NCI-H82 treated with DMSO at 0.1 percent for 48 hours (cell line): Measurements from ENCODE around the gene ICE2.

Experiments used
- DNase-seq: peaks from one replicate; lab custom pipeline; 2025; ENCODE audit not compliant: unreplicated experiment; lab: John Stamatoyannopoulos, UW

The ICE2 gene

DNA sequence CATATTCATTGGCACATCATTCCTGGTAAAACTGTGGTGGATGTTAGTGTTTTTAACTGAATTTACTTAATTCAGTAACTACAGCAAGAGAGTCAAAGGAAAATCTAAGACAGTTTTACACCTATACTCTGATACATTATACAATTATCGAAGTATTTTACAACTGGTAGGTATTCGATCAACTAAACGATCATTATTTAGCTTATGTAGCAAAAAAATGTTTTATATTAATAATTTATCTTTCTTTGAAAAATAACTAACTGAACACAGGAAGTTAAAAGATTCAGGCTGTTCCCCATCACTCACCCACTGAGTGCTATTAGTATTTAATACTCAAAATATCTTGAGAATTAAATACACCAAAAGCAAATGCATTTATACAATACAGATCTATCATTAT, 21.0 kb downstream of the ICE2 start:
- no peak for DNase-seq

DNA sequence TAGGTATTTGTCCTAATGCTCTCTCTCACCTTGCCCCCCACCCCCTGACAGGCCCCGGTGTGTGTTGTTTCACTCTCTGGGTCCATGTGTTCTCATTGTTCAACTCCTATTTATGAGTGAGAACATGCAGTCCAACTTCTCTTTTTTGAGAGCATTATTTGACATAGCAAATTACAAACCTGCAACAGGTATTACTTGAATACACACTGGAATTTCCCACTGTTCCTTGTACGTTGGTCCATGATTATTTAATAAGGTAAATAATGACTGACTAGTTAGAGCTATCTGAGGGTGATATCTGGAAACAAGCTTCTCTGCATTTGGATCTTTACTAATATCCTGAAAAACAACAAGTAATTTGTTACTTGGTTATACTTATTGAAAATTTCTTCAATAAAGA, 24.1 kb downstream of the ICE2 start:
- DNase-seq = no peak

DNA sequence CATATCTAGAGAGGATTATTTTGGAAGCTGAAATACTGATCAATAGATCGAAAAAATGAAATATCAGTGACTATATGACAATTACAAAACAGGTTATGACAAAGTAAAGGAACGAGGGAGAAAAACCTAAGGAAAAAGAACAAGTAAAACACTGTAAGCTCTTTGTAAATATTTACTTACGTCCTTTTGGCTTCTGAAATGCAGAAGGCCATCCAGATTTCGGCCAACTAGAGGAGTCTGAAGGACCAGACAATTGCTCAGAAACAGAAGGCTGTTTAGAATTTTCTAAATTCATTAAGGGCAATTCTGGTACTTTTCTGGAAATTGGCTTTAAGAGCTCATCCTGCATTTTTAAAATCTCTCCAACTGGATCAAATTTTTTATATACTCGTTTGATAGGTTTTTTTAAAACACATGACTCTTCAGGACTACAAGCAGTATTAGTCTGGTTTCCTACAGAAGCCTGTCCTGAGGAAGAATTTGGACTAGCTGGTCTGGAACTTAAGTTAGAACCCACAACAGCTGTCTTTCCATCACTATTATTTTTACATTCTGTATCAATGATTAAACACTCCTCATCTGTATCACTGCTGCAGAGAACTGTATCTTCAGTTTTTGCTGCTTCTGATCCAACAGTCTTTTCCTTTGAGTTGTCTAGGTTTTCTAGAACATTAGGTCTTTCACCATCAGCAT, 30.1 kb downstream of the ICE2 start:
- DNase-seq = no peak

DNA sequence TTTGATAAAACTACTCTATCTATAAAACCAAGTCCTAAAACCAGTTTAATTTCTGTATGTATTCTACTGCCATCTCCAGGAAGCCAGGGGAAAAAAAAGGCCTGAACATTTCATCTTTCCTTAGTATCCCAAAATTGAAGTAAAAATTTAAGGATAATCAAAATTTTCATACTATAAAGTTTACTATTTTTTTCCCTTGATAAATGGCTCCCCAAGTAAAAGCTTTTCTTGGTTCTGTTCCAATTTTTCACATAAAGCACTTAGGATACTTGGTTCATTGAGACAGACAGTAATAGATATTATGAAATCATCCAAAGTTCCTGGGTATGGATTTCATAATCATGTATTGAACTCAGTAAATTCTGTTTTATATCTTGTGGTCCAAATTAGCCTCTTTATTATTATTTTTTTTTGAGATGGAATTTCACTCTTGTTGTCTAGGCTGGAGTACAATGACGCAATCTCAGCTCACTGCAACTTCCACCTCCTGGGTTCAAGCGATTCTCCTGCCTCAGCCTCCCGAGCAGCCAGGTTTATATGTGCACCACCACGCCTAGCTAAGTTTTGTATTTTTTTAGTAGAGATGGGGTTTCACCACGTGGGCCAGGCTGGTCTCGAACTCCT, 34.5 kb downstream of the ICE2 start:
- no peak for DNase-seq

DNA sequence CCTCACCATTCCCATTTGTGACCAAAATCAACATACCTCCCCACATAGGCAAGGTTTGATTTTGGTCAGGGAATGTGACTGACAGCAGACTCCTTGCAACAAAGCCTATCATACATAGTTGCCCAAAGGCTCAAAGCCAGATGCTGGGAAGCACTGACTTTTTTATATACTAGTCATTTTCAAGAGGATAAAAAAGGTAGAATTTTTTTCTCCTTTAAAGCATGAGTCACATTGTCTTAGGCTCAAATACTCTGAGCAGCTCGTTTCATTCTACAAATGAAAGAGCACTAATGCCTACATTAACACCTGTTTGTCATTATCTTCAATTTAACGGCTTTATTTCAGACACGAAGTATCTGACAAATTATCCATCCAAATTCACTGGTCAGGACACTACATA, 36.2 kb downstream of the ICE2 start:
- no peak for DNase-seq

DNA sequence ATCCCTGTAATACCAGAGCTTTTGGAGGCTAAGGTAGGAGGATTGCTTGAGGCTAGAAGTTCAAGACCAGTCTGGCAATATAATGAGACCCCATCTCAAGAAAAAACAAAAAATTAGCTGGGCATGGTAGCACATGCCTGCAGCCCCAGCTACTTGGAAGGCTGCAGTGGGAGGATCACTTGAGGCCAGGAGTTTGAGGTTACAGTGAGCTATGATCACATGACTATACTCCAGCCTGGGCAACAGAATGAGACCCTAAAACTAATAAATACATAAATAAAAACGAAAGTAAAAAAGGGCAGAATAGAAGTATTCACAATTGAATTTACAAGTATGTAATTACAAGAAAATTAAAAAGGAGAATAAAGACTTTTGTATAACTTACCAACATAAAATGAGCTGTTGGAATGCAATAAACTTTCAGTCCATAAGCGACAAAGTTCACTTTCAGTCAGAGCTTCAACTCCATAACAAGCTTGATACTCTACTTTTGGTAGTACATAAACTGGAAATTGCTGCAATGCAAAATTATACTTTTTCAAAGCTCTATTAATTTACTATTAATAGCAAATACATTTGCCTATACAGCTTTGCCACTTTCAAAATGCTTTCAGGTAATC, 36.8 kb downstream of the ICE2 start:
- DNase-seq = no peak

DNA sequence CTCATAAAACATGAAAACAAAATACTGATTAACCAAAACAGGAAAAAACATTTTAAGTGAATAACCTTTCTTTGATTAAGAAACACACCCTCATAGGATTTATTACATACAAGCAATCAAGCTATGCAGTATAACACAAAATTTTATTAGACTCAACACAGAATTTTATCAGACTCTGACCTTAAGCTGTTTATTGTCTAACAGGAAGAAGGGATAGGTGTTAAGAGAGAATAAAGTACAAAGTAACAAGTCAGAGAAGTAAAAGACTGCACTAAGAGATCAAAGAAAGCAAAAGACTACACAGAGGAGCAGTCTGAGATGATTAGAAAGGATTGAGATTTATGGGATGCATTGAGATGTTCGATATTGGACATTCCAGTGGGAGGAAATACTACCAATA, 37.6 kb downstream of the ICE2 start:
- no peak for DNase-seq

DNA sequence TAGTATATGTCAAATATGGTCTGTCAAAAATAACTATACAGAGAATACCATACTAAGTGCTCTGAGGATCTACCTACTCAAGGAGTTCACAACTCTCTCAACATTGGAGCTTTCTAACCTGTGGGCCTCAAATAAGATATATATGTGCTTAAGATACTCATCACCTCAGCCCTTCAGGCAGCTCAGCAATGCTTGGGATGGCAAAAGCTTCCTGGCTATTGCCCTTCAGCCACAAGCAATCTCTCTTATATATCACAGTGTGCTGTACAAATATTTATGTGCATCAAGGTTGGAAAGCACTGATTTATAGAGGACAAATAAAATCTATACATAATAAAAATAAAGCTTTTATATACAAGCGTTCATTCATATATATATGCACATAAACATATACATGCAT, 40.3 kb downstream of the ICE2 start:
- no peak for DNase-seq

DNA sequence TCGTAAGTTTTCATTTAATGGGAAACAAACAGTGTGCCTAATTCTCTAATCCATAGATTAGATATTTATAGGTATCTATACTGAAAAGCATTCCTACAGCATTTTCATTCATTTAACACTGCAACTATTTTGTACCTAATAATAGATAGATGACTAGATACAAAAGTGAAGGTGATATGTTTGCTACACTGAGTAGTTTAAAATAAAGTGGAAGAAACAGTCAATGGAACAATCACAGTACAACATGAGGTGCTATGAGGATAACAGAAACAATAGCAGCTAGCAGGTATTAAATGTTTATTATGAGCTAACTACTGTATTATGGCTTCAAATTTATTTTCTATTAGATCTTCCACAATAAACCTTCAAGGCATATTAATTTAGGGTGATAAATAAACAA, 50.0 kb downstream of the ICE2 start:
- no peak for DNase-seq

DNA sequence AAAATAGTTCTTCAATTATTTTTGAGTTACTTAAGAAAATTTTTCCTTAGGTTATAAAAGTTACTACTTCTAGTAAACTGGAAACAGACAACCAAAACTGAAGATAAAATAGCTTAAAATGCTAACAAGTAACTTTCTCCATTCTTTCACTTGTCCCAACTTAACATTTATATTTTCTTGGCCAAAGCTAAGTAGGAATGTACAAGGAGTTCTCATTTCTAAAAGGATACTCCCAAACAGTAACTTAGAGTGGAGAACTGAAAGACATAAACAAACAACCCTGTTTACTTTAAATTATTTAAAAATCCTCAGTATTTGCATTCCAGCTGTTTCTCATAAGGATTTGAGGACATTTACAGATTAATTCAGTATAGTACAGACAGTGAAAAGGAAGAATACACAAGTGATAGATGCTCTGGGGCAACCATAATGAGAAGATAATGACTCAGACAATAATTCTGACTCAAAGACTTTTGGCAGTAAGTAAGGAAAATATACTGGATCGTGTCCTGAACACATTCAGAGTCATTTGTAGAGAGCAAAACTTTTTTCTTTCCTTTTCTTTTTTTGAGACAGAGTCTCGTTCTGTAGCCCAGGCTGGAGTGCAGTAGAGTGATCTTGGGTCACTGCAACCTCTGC, 52.0 kb downstream of the ICE2 start:
- no peak for DNase-seq

DNA sequence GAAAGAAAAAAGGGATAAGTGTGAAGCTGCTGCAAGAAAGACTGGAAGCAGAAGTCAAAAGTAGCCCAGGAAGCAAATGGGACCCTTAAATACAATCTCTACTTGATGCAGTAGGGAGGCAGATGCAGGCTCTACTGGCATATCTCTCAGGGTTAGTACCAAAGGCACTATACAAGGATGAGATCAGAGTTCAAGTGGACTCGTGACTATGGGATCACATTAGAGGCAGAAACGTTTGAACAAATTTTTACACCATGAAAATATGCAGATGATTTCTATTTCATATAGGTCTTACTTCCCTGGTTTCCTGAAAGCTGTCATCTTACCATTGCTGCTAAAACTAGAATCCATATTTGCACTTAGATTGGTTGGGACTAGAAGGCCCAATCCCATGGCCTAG, 53.5 kb downstream of the ICE2 start:
- no peak for DNase-seq

DNA sequence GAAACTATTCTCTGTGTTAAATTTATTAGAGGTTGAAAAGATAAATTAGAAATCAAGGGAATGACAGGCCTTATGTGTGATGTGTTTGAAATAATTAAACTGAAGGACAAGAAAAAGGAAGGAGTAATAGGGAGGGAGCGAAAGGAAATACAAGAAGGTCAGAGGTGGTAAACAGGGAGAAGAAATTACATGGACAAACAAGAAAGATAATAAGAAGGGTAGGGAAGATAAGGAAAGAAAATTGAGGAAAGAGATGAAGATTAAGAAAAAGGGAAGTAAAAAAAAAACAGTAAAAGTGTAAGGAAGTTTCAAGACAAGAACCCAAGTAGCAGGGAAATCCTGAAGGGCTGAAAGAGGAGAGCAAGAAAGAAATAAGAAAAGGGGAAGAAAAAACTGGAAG, 54.9 kb downstream of the ICE2 start:
- DNase-seq = no peak

DNA sequence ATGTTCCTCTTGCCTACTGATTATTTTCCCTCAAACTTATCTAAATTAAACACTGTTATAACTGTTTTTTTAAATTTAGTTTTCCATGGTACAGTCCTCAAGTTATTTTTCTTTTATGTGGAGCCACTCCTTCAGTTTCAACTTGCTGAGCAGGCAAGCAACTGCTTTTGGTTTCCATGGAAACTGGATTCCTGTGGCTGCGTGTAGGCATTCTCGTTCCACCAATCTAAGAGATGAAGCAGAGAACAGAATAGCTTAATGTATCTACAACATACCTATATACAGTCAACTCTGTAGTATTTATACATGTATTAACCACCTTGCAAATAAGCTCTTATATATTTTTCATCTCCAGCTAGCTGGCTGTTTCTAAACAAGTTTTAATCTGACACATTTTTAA, 55.4 kb downstream of the ICE2 start:
- no peak for DNase-seq

DNA sequence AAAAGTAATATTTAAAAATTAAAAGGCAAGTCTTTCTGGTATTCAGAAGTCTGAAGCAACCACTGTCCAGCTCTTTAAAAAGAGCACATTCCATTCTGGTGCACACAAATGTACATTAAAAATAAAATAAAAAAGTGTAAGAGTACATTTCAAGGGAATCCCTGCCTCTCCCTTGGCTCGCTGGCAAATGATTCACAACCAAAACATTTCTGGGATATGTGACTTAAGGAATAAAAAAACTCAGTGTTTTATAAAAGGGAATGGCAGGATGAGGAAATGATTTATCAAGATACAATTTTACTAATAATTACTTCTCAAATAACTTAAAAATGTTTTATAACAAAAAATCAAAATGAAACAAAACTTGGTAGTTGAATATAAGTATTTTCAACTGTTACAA, 57.4 kb downstream of the ICE2 start:
- no peak for DNase-seq

DNA sequence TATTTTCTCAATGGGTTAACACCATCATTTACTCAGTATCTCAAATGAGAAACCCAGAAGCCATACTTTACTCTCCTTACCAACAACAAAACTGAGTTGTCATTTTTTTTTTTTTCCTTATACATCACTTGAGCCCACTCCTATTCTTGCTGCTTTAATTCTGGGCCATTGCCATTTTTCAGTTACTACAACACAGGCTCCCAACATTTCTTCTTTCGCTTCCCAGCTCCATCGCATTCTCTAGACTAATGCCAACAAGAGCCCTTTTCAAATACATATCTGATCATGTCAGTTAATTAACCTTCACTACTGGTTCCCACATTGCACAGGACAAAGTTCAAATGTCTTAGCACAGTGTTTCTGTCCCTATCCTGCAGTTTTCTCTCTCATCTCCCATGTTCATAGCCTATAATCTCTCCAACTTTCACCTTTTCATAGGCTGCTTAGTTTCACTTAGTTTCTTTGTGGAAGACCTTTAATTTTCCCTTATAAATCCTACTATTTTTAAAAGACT, 58.7 kb downstream of the ICE2 start:
- no peak for DNase-seq

DNA sequence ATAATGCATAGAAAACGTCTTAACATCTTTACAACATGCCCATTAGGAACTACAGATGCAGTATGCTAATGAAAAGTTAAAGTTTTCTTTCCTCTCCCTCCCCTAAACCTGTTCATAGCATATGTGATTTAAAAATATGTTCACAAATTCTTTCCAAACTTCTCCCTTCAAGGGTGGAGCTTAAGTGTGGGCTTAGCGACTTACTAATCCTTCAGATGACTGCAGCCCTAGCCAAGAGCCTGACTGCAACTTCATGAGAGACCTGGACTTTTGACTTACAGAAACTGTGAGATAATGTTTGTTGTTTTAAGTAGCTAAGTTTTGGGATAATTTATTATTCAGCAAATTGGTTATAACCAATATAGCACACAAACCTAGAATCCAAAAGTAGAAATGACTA, 59.2 kb downstream of the ICE2 start:
- DNase-seq = no peak

DNA sequence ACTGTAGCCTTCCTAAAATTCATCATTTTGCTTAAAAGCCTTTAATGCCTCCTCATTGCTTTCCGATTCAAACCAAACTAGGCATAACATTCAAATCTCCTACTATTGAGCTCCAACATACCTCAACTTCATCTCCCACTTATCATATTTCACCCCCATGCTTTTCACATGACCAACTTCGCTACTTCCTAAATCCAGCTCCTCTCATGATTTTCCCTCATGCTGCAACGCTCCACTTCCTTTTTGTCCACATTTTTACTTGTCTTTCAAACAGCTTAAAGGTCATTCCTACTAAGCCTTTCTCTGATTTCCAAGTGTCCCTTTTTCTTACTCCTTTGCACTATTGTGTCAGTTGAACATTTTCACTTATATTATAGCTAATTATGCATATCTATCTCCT, 60.8 kb downstream of the ICE2 start:
- no peak for DNase-seq

DNA sequence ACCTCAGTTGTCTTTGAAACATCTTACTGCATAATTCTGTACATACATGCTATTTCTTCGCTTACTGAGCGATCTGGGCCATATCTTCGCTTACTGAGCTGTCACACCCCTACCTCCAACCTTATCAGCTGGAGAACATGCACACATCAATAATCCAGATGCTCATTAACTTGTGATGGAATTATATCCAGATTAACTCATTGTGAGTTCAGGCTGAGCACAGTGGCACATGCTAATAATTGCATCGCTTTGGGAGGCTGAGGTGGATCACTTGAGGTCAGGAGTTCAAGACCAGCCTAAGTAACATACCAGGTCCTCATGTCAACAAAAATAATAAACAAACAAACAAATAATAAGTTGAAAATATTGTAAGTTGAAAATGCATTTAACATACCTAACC, 61.8 kb downstream of the ICE2 start:
- no peak for DNase-seq

DNA sequence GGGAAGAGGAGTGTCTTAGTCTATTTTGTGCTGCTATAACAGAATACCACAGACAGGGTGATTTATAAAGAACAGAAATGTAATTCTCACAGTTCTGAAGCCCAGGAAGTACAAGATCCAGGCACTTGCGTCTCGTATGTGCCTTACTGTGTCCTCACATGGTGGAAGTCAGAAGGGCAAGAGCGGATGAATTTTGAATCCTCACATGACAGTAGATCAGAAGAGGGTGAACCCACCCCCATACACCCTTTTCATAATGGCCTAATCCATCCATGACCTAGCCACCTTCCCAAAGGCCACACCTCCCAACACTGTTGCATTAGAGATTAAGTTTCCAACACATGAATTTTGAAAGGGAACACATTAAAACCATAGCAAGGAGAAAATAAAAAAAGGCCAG, 62.5 kb downstream of the ICE2 start:
- DNase-seq = no peak

DNA sequence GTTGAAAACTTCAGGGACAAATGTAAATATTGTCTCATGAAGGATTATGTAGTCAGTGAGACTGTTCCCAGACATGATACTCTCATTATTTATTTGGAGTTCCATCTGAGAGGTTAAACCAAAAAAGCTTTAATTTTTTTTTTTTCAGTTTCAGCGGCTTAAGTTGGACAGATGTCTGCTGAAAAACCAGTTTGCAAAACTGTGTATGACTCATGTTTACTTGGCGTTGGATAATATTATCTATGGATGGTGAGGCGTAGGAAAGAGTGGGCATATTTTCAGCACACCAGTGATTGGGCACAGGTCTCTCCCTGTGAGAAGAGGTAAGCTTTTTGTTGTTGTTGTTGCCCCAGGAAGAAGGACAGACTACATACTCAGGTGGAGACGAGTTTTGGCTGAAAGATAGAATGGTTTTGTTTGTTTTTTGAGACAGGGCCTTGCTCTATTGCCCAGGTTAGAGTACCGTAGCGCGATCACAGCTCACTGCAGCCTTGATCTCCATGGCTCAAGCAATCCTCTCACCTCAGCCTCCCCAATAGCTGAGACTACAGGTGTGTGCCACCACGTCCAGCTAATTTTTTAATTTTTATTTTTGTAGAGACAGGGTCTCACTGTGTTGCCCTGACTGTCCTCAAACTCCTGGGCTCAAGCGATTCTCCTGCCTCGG, 64.8 kb downstream of the ICE2 start:
- DNase-seq = no peak

DNA sequence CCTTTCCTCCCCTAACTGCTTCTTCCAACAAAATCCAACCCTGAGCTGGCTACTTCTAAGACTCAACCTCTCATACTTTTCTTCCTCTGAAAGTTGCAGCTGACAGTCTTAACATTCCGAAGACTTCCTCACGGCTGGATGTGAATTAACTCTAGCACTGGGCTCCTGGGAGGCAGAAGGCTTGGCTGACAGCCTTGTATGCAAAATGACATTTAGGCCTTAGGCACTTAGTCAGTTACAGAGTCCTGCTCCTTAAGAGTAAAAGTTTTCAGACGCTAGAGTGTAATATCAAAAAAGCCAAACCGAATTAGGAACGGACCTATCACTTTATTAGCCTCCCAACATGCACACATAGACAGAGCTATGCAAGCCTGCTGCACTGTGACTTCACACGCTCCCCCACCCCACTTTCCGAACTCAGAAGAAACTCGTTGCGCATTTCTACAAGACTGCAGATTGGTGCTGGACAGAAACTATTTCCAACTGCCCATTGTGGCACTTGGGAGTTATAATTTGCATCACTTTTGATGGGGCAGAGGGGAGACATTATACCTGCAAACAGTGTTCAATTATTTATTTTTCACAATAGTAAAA, 65.6 kb downstream of the ICE2 start:
- DNase-seq = no peak
